Amniotic epithelial cell (primary cell): ENCODE measurements around the gene SOCS3.

Experiments used
- DNase-seq: peaks from one replicate; pipeline ENCODE4 v3.0.0-alpha.2; 2010; ENCODE audit warnings: low read depth

The SOCS3 gene

GRCh38 chr17:78367193-78367592, 7.3 kb upstream of the SOCS3 start:
- DNase-seq: no peak

- no peak for DNase-seq
These were observed 6.4 kb upstream of the SOCS3 start for GRCh38 chr17:78366109-78366848.

GRCh38 chr17:78365561-78366108, 5.8 kb upstream of the SOCS3 start:
- DNase-seq: no peak

DNA sequence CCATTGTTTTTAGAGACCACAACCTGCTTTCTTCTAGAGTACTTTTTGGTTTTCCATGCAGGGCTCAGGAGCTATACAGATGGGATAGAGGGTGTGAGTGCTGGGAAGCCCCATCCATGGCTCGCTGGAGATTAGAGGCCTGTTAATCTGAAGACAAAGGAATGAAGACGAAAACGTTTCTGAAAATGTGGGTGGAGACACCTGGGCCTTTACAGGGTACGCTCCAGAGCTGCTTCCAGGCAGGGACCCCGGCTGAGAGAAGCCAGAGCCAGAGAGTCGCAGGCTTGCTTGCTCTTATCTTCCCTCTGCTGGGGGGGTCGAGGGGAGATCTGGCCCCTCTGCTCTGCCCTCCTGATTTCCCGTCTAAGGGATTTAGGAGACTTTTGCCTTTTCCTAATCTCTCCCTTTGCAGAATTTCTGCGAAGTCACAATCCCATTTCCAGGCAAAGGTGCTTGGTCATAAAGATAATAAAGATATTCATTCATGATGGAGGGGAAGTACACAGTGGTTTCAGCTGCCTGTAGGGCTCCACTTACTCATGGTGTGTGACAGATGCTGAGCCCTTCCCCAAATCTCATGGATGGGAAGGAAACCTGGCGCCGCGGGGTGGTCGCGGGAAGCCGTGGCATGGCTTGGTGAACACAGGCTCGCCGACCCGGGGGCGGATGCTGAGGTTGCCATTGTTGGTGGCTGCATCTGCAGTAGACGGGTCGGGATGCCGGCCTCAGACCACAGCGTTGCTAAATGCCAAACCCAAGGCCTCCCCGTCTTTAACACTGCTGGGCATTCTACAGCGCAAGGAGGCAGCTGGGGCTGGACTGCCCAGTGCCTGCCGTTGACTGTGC, 4.8 kb upstream of the SOCS3 start:
- DNase-seq: peak; percentile 48

- no peak for DNase-seq
These were observed 2.8 kb upstream of the SOCS3 start for GRCh38 chr17:78362671-78363070.

GRCh38 chr17:78362232-78362631, 2.4 kb upstream of the SOCS3 start:
- no peak for DNase-seq

- DNase-seq: no peak
These were observed 1.4 kb upstream of the SOCS3 start for GRCh38 chr17:78361225-78361701.

- DNase-seq: peak; percentile 77
These were observed 721 bp upstream of the SOCS3 start for GRCh38 chr17:78360371-78361224.

- DNase-seq: peak; percentile 36
These were observed 418 bp downstream of the SOCS3 start for GRCh38 chr17:78359321-78359996.

GRCh38 chr17:78358538-78359320, 1.1 kb downstream of the SOCS3 start:
- DNase-seq: peak; percentile 56

DNA sequence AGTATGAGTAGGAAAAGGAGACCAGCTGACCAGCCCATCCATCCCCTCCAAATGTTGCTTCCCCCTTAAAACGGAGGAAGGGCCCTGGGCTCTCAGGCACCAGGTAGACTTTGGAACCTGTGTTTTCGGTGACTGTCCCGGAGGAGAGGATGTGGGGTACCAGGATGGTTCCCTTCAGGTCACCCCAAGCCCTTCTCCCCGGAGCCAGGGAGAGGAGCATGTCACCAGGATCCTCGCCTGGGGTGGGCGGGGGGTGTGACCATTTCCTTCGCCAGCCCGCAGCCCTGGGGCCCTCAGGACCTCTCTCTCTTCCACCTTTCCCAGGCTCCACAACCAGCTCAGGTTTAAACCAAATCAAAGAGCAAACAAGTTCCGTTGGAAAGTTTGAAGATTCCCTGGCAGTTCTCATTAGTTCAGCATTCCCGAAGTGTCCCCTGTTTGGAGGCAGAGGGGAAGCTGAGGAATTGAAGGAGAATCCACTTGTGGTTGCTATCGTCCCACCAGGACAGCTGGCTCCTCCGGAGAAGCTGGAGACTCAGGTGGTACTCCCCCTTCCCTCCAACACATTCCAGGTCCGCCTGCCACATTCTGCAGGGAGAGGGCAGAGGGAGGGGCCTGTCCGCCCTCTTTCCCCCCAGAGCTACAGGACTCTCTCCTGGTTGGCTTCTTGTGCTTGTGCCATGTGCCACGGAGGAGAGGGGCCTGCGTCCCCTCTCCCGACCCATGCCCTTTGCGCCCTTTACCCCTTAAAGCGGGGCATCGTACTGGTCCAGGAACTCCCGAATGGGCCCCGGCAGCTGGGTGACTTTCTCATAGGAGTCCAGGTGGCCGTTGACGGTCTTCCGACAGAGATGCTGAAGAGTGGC, 2.0 kb downstream of the SOCS3 start:
- peak; percentile 43 for DNase-seq

DNA sequence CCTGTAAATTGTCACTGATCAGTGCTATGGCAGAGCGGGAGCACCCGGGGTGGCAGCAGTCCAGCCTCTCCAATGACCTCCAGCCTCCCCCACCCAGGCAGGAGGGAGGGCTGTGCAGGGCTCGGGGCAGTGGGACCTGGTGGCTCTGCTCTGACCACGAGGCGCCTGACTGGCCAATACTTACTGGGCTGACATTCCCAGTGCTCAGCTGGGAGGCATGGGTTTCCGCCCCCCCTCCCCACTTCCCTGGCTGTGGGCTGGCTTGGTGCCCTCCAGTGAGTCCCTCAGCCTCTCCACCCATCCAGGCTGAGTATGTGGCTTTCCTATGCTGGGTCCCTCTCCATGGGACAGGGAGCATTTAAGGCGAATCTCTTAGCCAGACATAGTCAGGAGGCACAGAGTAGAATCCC, 2.7 kb downstream of the SOCS3 start:
- peak; percentile 62 for DNase-seq

GRCh38 chr17:78356101-78356713, 3.7 kb downstream of the SOCS3 start:
- peak; percentile 93 for DNase-seq

- DNase-seq: peak; percentile 19
These were observed 4.2 kb downstream of the SOCS3 start for GRCh38 chr17:78355701-78356100.

DNA sequence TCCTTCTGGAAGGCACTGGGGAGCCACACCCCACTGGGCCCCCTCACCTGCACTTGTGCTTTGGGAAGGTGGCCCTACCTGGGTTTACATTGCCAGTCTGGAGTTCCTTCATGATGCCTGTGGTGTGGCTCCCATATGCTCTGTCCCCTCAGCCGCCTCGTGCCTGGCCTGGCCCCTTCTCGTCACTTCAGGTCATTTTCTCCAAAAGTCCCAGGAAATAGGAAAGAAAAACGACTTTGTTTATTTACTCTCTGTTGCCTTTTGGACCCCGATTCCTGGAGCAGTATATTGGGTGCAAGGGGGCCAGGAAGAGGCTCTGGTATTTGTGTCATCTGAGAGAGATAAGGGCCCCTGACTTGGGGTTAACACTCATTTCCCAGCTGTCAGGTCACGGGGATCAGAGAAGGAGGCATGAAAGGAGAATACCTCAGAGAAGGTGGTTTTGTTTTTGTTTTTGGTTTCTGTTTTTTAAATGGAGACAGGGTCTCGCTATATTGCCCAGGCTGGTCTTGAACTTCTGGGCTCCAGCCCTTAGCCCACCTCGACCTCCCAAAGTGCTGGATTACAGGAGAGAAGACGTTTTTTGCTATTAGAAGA, 4.7 kb downstream of the SOCS3 start:
- peak; percentile 16 for DNase-seq

DNA sequence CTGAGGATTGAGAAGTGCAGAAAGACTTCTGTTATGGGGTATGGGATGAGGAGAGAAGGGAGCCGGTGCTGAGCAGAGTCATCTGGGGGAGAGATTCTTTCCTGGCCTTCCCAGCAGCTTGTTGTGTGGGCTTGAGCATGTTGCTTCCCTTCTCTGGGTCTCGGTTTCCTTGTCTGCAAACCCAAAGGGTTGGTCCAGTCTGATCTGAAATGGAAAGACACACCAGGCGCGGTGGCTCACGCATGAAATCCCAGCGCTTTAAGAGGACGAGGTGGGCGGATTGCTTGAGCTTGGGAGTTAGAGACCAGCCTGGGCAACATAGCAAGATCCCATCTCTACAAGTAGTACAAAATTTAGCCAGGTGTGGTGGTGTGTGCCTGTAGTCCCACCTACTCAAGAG, 6.0 kb downstream of the SOCS3 start:
- peak; percentile 60 for DNase-seq

- peak; percentile 100 for DNase-seq
These were observed 8.3 kb downstream of the SOCS3 start for GRCh38 chr17:78351449-78352006.

DNA sequence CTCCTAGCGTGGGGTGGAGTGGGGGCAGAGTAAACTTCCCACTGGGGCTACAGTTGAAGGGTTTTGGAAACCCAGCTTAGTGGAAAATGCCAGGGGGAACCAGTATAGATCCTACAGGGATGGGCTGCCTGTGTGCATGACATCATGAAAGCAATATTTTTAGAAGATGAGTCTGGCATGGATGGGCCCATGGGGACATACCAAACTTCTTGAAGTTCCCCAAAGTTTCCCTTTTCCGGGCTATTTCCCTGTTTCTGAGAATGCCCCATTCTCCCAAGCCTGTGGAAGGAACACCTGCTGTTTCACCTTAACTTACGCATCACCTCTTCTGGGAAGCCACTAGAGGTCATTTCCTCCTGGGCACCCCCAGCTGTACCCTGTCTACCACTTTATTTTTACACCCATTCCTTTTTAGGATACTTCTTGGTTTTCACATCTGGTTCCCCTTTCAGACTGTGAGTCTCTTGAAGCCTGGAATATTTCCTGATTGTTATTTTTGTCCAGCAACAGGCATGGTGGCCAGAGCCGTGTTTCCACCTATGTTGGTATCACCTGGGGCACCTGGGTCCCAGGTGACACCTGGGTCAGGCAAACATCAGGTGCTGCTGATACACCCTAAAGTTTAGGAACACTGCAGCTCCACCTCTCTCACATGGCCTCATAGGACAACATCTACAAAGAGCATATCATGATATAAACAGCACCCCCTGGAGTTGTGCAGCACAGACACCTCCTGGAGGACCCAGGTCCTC, 9.8 kb downstream of the SOCS3 start:
- no peak for DNase-seq
